H9 (cell line): ENCODE measurements around the gene KRTAP5-6. TPM values are rescaled to one million over a fixed set of nuclear protein-coding genes. Genes with fewer than 3 reads are reported as not detected.

Source experiments
- DNase-seq: peaks from one replicate; pipeline ENCODE4 v3.0.0-alpha.2; 2017
- H2AFZ ChIP-seq: one replicate; pipeline ENCODE4 v1.6.1; 2013; ENCODE audit warnings: mild to moderate bottlenecking, low read length, control low read depth, moderate library complexity
- H2AK5ac ChIP-seq: 2 replicates; pipeline ENCODE4 v1.6.1; 2013; ENCODE audit warnings: low read length, control low read depth, mixed read lengths; ENCODE audit not compliant: insufficient read length
- H2BK120ac ChIP-seq: one replicate; pipeline ENCODE4 v1.6.1; 2013; ENCODE audit warnings: low read depth, mild to moderate bottlenecking, low read length, control low read depth, inconsistent platforms; ENCODE audit not compliant: poor library complexity, severe bottlenecking
- H2BK12ac ChIP-seq: 2 replicates; pipeline ENCODE4 v1.6.1; 2013; ENCODE audit warnings: low read length, control low read depth, mixed read lengths, low read depth; ENCODE audit not compliant: insufficient read length
- H2BK15ac ChIP-seq: 2 replicates; pipeline ENCODE4 v1.6.1; 2013; ENCODE audit warnings: low read depth, low read length, control low read depth
- H2BK20ac ChIP-seq: one replicate; pipeline ENCODE4 v1.6.1; 2013; ENCODE audit warnings: low read depth, mild to moderate bottlenecking, low read length, control low read depth, inconsistent platforms; ENCODE audit not compliant: poor library complexity, severe bottlenecking
- H2BK5ac ChIP-seq: 2 replicates; pipeline ENCODE4 v1.6.1; 2013; ENCODE audit warnings: low read length, control low read depth, mixed read lengths; ENCODE audit not compliant: insufficient read length
- H3K14ac ChIP-seq: 2 replicates; pipeline ENCODE4 v1.6.1; 2013; ENCODE audit warnings: low read length, control low read depth; ENCODE audit not compliant: insufficient read depth
- H3K18ac ChIP-seq: 2 replicates; pipeline ENCODE4 v1.6.1; 2013; ENCODE audit warnings: low read depth, mild to moderate bottlenecking, mixed read lengths, low read length, control low read depth; ENCODE audit not compliant: insufficient read length
- H3K23ac ChIP-seq: 2 replicates; pipeline ENCODE4 v1.6.1; 2013; ENCODE audit warnings: low read length, control low read depth, mixed read lengths, low read depth; ENCODE audit not compliant: insufficient read length
- H3K23me2 ChIP-seq: 2 replicates; pipeline ENCODE4 v1.6.1; 2013; ENCODE audit warnings: low read depth, mild to moderate bottlenecking, mixed read lengths, low read length, control low read depth; ENCODE audit not compliant: insufficient read length, poor library complexity, severe bottlenecking
- H3K27ac ChIP-seq: 2 replicates; pipeline ENCODE4 v1.5.1; 2013; ENCODE audit warnings: low read length, control low read depth, mixed read lengths, low read depth; ENCODE audit not compliant: insufficient read length
- H3K27me3 ChIP-seq: 2 replicates; pipeline ENCODE4 v1.6.1; 2013; ENCODE audit warnings: low read length, control low read depth, inconsistent platforms; ENCODE audit not compliant: insufficient read depth
- H3K4ac ChIP-seq: 2 replicates; pipeline ENCODE4 v1.6.1; 2013; ENCODE audit warnings: low read depth, mild to moderate bottlenecking, control low read depth, inconsistent platforms, low read length, moderate library complexity
- H3K4me1 ChIP-seq: 2 replicates; pipeline ENCODE4 v1.6.1; 2013; ENCODE audit warnings: low read length, control low read depth, inconsistent platforms; ENCODE audit not compliant: insufficient read depth
- H3K4me2 ChIP-seq: 2 replicates; pipeline ENCODE4 v1.6.1; 2013; ENCODE audit warnings: low read length, control low read depth, mixed read lengths; ENCODE audit not compliant: insufficient read length, insufficient read depth
- H3K56ac ChIP-seq: 2 replicates; pipeline ENCODE4 v1.6.1; 2013; ENCODE audit warnings: low read depth, mild to moderate bottlenecking, mixed read lengths, low read length, control low read depth; ENCODE audit not compliant: insufficient read length
- H3K79me1 ChIP-seq: 2 replicates; pipeline ENCODE4 v1.6.1; 2013; ENCODE audit warnings: low read depth, mild to moderate bottlenecking, moderate library complexity, low read length, control low read depth, inconsistent platforms; ENCODE audit not compliant: insufficient read depth, poor library complexity, severe bottlenecking
- H3K79me2 ChIP-seq: 2 replicates; pipeline ENCODE4 v1.6.1; 2013; ENCODE audit warnings: low read length, control low read depth, inconsistent platforms; ENCODE audit not compliant: insufficient read depth
- H3K9ac ChIP-seq: 2 replicates; pipeline ENCODE4 v1.6.1; 2013; ENCODE audit warnings: low read length, control low read depth, mixed read lengths; ENCODE audit not compliant: insufficient read length; ENCODE audit errors: extremely low read depth
- H3K9me3 ChIP-seq: one replicate; pipeline ENCODE4 v1.6.1; 2013; ENCODE audit warnings: low read depth, low read length, inconsistent platforms; ENCODE audit not compliant: control insufficient read depth
- H3T11ph ChIP-seq: one replicate; pipeline ENCODE4 v1.6.1; 2013; ENCODE audit warnings: mild to moderate bottlenecking, low read length, control low read depth, inconsistent platforms
- H4K20me1 ChIP-seq: one replicate; pipeline ENCODE4 v1.6.1; 2013; ENCODE audit not compliant: control insufficient read depth, insufficient read length, insufficient read depth
- H4K5ac ChIP-seq: 2 replicates; pipeline ENCODE4 v1.6.1; 2013; ENCODE audit warnings: low read depth, mild to moderate bottlenecking, mixed read lengths, low read length, control low read depth; ENCODE audit not compliant: insufficient read length
- H4K8ac ChIP-seq: replicated peaks from 2 replicates; pipeline ENCODE4 v1.6.1; 2013; ENCODE audit warnings: low read length, control low read depth, mixed read lengths, low read depth; ENCODE audit not compliant: insufficient read length
- H4K91ac ChIP-seq: 2 replicates; pipeline ENCODE4 v1.6.1; 2013; ENCODE audit warnings: low read depth, mild to moderate bottlenecking, moderate library complexity, mixed read lengths, low read length, control low read depth; ENCODE audit not compliant: insufficient read length
- H3K27ac Mint-ChIP-seq, 3 experiments: 2 replicates in 2 of 3; 3 replicates in 1 of 3; pipeline ENCODE4 v1.8.0; 2020 to 2021; ENCODE audit warnings: mixed read lengths in 3 of 3, mild to moderate bottlenecking in 1 of 3, moderate library complexity in 1 of 3
- H3K27me3 Mint-ChIP-seq: 2 replicates; pipeline ENCODE4 v1.8.0; 2021; ENCODE audit warnings: low read depth, mild to moderate bottlenecking, moderate library complexity, mixed read lengths
- H3K36me3 Mint-ChIP-seq, 3 experiments: 2 replicates in 2 of 3; 3 replicates in 1 of 3; pipeline ENCODE4 v1.8.0; 2020 to 2021; ENCODE audit warnings: low read depth in 3 of 3, mixed read lengths in 3 of 3; ENCODE audit not compliant: insufficient read depth in 1 of 3
- H3K4me1 Mint-ChIP-seq, 2 experiments: 2 replicates each; pipeline ENCODE4 v1.8.0; 2020; ENCODE audit warnings: mixed read lengths in 2 of 2
- H3K4me3 Mint-ChIP-seq, 2 experiments: 2 replicates in 1 of 2; 3 replicates in 1 of 2; pipeline ENCODE4 v1.8.0; 2020 to 2021; ENCODE audit warnings: mild to moderate bottlenecking in 2 of 2, mixed read lengths in 2 of 2, moderate library complexity in 1 of 2
- H3K9me3 Mint-ChIP-seq, 2 experiments: 2 replicates in 1 of 2; 3 replicates in 1 of 2; pipeline ENCODE4 v1.8.0; 2020; ENCODE audit warnings: mild to moderate bottlenecking in 2 of 2, mixed read lengths in 2 of 2, moderate library complexity in 1 of 2
- WGBS: extraction: QIAGEN DNeasy Blood & Tissue Kit; methylation state at CpG from one replicate; pipeline ENCODE4 v1.1.7; 2013; ENCODE audit warnings: missing lambda C conversion rate, low lambda C conversion rate, mixed read lengths; ENCODE audit not compliant: insufficient read length; ENCODE audit errors: extremely low coverage; 5-methylcytosine and 5-hydroxymethylcytosine counted together
- total RNA-seq: library from RNA; stranded (reverse); gene quantifications from 2 replicates; pipeline ENCODE4 v1.2.1, GENCODE V29; 2021
- TF ChIP-seq, protein P1 (sequence below): fragments of 200-600 bp; sonication (generic); conservative IDR thresholded peaks from 3 replicates; pipeline ENCODE4 v1.8.0; 2021; ENCODE audit warnings: antibody characterized with exemption, mild to moderate bottlenecking

Gene KRTAP5-6
- total RNA-seq, 1 experiment from 2014 or later: not detected

DNA sequence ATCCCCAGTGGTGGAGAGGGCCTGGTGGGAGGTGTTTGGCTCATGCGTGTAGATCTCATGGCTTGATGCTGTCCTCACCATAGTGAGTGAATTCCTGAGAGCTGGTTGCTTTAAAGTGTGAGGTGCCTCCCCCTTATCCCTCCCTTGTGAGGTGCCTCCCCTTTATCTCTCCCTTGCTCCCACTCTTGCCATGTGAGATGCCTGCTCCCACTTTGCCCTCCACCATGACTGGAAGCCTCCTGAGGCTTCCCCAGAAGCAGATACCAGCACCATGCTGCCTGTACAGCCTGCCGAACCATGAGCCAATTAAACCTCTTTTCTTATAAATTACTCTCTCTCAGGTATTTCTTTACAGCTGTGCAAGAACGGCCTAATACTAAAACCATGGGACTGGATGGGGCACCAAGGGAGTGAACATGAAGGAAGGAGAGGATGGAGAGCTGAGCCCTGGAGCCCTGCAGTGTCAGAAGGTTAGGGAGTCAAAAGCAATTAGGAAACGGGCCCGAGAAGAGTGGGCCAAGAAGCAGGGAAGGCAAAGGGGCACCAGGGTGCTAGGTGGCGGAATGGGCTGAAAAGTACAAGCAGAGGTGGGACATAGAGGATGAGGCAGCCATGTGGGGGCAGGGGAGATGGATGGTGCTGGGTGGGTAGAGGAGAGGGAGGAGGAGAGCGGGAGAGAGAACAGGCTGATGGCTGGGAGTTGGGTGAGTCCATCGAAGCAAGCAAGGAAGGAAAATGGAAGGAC is 44.0 kb downstream of the KRTAP5-6 start:
- H2BK20ac ChIP-seq: no peak overlapping the region
- H2BK12ac ChIP-seq: no peak overlapping the region
- H3K27me3 Mint-ChIP-seq: peaks cover 32% of the 10 kb centered on the region
- H3K79me1 ChIP-seq: no peaks in the 10 kb centered on the region
- no peak overlapping the region for H3K27ac Mint-ChIP-seq
- H3K9me3 ChIP-seq: no peaks in the 10 kb centered on the region
- no peak overlapping the region for H3K56ac ChIP-seq
- H3K4ac ChIP-seq: no peak overlapping the region
- no peak overlapping the region for H2AK5ac ChIP-seq
- no CpG with 5 or more reads among the region's 8 CpGs for WGBS
- H3K27me3 ChIP-seq: no peaks in the 10 kb centered on the region; the same call in 1 of the 2 replicates
- H3K23me2 ChIP-seq: no peaks in the 10 kb centered on the region
- H2AFZ ChIP-seq: no peak overlapping the region
- no peak overlapping the region for H3K27ac ChIP-seq
- peaks cover 8 to 16% of the 10 kb centered on the region in 2 experiments for H3K9me3 Mint-ChIP-seq
- no peak overlapping the region for H3K4me2 ChIP-seq
- no peak overlapping the region for H2BK120ac ChIP-seq
- no peaks in the 10 kb centered on the region for H3K4me1 Mint-ChIP-seq
- peaks cover 0 to under 1% (median 0%) of the 10 kb centered on the region in 3 experiments; a peak in 3 of 7 replicates for H3K36me3 Mint-ChIP-seq
- no peak overlapping the region for H3K18ac ChIP-seq
- H3T11ph ChIP-seq: no peak overlapping the region
- no peak overlapping the region for H3K4me3 Mint-ChIP-seq
- peaks cover 10% of the 10 kb centered on the region for H4K20me1 ChIP-seq
- no peak overlapping the region for H2BK5ac ChIP-seq
- TF ChIP-seq, protein P1, sequence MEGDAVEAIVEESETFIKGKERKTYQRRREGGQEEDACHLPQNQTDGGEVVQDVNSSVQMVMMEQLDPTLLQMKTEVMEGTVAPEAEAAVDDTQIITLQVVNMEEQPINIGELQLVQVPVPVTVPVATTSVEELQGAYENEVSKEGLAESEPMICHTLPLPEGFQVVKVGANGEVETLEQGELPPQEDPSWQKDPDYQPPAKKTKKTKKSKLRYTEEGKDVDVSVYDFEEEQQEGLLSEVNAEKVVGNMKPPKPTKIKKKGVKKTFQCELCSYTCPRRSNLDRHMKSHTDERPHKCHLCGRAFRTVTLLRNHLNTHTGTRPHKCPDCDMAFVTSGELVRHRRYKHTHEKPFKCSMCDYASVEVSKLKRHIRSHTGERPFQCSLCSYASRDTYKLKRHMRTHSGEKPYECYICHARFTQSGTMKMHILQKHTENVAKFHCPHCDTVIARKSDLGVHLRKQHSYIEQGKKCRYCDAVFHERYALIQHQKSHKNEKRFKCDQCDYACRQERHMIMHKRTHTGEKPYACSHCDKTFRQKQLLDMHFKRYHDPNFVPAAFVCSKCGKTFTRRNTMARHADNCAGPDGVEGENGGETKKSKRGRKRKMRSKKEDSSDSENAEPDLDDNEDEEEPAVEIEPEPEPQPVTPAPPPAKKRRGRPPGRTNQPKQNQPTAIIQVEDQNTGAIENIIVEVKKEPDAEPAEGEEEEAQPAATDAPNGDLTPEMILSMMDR: no peak
- no peak overlapping the region for H4K91ac ChIP-seq
- H4K5ac ChIP-seq: no peak overlapping the region
- H4K8ac ChIP-seq: no peak overlapping the region
- no peaks in the 10 kb centered on the region for H3K79me2 ChIP-seq
- H3K4me1 ChIP-seq: no peaks in the 10 kb centered on the region
- H2BK15ac ChIP-seq: no peak overlapping the region
- no peak overlapping the region for H3K9ac ChIP-seq
- H3K14ac ChIP-seq: no peak overlapping the region
- no peak for DNase-seq
- no peak overlapping the region for H3K23ac ChIP-seq
